Measurements from ENCODE around the gene STK32B.

- TF ChIP-seq EZH2 (IDR thresholded peaks at IDR 0.05; ENCODE audit: borderline replicate concordance, low read depth, low read length, severe bottlenecking) (no peak), POLR2A (IDR thresholded peaks at IDR 0.05; ENCODE audit: low read depth, low read length) (no peak), CTCF (IDR thresholded peaks at IDR 0.05; ENCODE audit: extremely low read depth in 1 of 2, insufficient read depth in 1 of 2, low read depth in 1 of 2, low read length in 2 of 2) (no peak), POLR2AphosphoS5 (IDR thresholded peaks at IDR 0.05; ENCODE audit: insufficient read depth, low read depth, low read length) (no peak), MAX (IDR thresholded peaks at IDR 0.05; ENCODE audit: insufficient read depth, insufficient read length) (no peak), JUN (IDR thresholded peaks at IDR 0.05; ENCODE audit: borderline replicate concordance, insufficient read depth, insufficient read length, low read depth) (no peak), GATA2 (IDR thresholded peaks at IDR 0.05; ENCODE audit: insufficient read depth, insufficient read length, low read depth, low read length) (no peak)
Observed at GRCh38 chr4:5292101-5292500, 240.8 kb downstream of the STK32B start.

Measured in endothelial cell of umbilical vein (primary cell).